Stimulated activated effector memory CD8-positive, alpha-beta T cell treated with anti-CD3 and anti-CD28 coated beads, Interleukin-12 subunit alpha, Interleukin-12 subunit beta, amount 100 ng/mL, for 72 hours (primary cell): ENCODE measurements around the gene SLC36A1.
A peak's percentile ranks its signal among the peaks of the same experiment; 100 is the strongest.

Source experiments
- ATAC-seq: fragments of 150-1000 bp; cut with Tn5 transposase; 2 replicates; pipeline ENCODE4 v1.10.0; 2021
- DNase-seq, 2 donors: peaks; one replicate each; pipeline ENCODE4 v3.0.0; 2021 to 2022; ENCODE audit warnings: low spot score in 2 of 2
- H3K27ac Mint-ChIP-seq: one replicate; pipeline ENCODE4 v1.8.0; 2022; ENCODE audit warnings: mild to moderate bottlenecking, mixed read lengths
- H3K36me3 Mint-ChIP-seq: one replicate; pipeline ENCODE4 v1.8.0; 2022; ENCODE audit warnings: mild to moderate bottlenecking, mixed read lengths
- H3K4me1 Mint-ChIP-seq: one replicate; pipeline ENCODE4 v1.8.0; 2022; ENCODE audit warnings: mixed read lengths
- H3K4me3 Mint-ChIP-seq: one replicate; pipeline ENCODE4 v1.8.0; 2022; ENCODE audit warnings: mild to moderate bottlenecking, mixed read lengths
- H3K9me3 Mint-ChIP-seq: one replicate; pipeline ENCODE4 v1.8.0; 2022; ENCODE audit warnings: mixed read lengths

The SLC36A1 gene

GRCh38 chr5:151464101-151464500 is 16.7 kb downstream of the SLC36A1 start:
- Mint-ChIP-seq H3K4me1 (no peaks in the 10 kb centered on the region), H3K36me3 (peaks cover 19% of the 10 kb centered on the region), H3K4me3 (no peak overlapping the region), H3K9me3 (no peaks in the 10 kb centered on the region), H3K27ac (no peak overlapping the region)
- peak in 1 of 2 donors; percentile 8 for DNase-seq
- ATAC-seq: no peak

GRCh38 chr5:151465476-151465875 is 18.1 kb downstream of the SLC36A1 start:
- no peak overlapping the region for H3K4me3 Mint-ChIP-seq
- H3K4me1 Mint-ChIP-seq: no peaks in the 10 kb centered on the region
- no peak for ATAC-seq
- no peak overlapping the region for H3K27ac Mint-ChIP-seq
- no peaks in the 10 kb centered on the region for H3K9me3 Mint-ChIP-seq
- DNase-seq: peak in 1 of 2 donors; percentile 4
- peaks cover 22% of the 10 kb centered on the region for H3K36me3 Mint-ChIP-seq

- H3K27ac Mint-ChIP-seq: no peak overlapping the region
Measured at GRCh38 chr5:151467576-151467975, 20.2 kb downstream of the SLC36A1 start.

GRCh38 chr5:151469386-151469785 is 22.0 kb downstream of the SLC36A1 start:
- ATAC-seq (no peak), DNase-seq (no peak)
- Mint-ChIP-seq H3K4me3 (no peak overlapping the region), H3K27ac (no peak overlapping the region), H3K36me3 (peaks cover 31% of the 10 kb centered on the region), H3K4me1 (no peaks in the 10 kb centered on the region), H3K9me3 (no peaks in the 10 kb centered on the region)

More at GRCh38 chr5:151467576-151467975, 20.2 kb downstream of the SLC36A1 start:
- DNase-seq (no peak), ATAC-seq (no peak)
- Mint-ChIP-seq H3K9me3 (no peaks in the 10 kb centered on the region), H3K36me3 (peaks cover 22% of the 10 kb centered on the region), H3K4me1 (no peaks in the 10 kb centered on the region), H3K4me3 (no peak overlapping the region)

GRCh38 chr5:151469992-151470391 is 22.6 kb downstream of the SLC36A1 start:
- no peaks in the 10 kb centered on the region for H3K4me1 Mint-ChIP-seq
- H3K27ac Mint-ChIP-seq: no peak overlapping the region
- H3K9me3 Mint-ChIP-seq: no peaks in the 10 kb centered on the region
- H3K4me3 Mint-ChIP-seq: no peak overlapping the region
- H3K36me3 Mint-ChIP-seq: peaks cover 31% of the 10 kb centered on the region
- DNase-seq: no peak
- ATAC-seq: no peak

GRCh38 chr5:151470439-151470838 is 23.0 kb downstream of the SLC36A1 start:
- H3K4me3 Mint-ChIP-seq: no peak overlapping the region
- peaks cover 30% of the 10 kb centered on the region for H3K36me3 Mint-ChIP-seq
- no peak overlapping the region for H3K27ac Mint-ChIP-seq
- ATAC-seq (no peak), DNase-seq (no peak)
- no peaks in the 10 kb centered on the region for H3K9me3 Mint-ChIP-seq
- H3K4me1 Mint-ChIP-seq: no peaks in the 10 kb centered on the region

- Mint-ChIP-seq H3K27ac (no peak overlapping the region), H3K9me3 (no peaks in the 10 kb centered on the region), H3K36me3 (peaks cover 29% of the 10 kb centered on the region), H3K4me3 (no peak overlapping the region), H3K4me1 (no peaks in the 10 kb centered on the region)
- DNase-seq (no peak), ATAC-seq (no peak)
Measured at GRCh38 chr5:151471276-151471675, 23.9 kb downstream of the SLC36A1 start.

GRCh38 chr5:151474799-151475198 is 27.4 kb downstream of the SLC36A1 start:
- Mint-ChIP-seq H3K4me1 (no peaks in the 10 kb centered on the region), H3K36me3 (peaks cover 22% of the 10 kb centered on the region), H3K9me3 (no peaks in the 10 kb centered on the region), H3K27ac (no peak overlapping the region), H3K4me3 (no peak overlapping the region)
- no peak for DNase-seq
- ATAC-seq: no peak

GRCh38 chr5:151475388-151475787 is 28.0 kb downstream of the SLC36A1 start:
- Mint-ChIP-seq H3K36me3 (peaks cover 28% of the 10 kb centered on the region), H3K27ac (peak overlapping the region; percentile 21), H3K4me1 (no peaks in the 10 kb centered on the region), H3K9me3 (no peaks in the 10 kb centered on the region), H3K4me3 (no peak overlapping the region)
- no peak for DNase-seq
- ATAC-seq: no peak

- H3K4me1 Mint-ChIP-seq: no peaks in the 10 kb centered on the region
- ATAC-seq: no peak
- no peak for DNase-seq
- H3K36me3 Mint-ChIP-seq: peaks cover 29% of the 10 kb centered on the region
- no peaks in the 10 kb centered on the region for H3K9me3 Mint-ChIP-seq
- no peak overlapping the region for H3K27ac Mint-ChIP-seq
- H3K4me3 Mint-ChIP-seq: no peak overlapping the region
Measured at GRCh38 chr5:151476016-151476415, 28.6 kb downstream of the SLC36A1 start.

- Mint-ChIP-seq H3K4me1 (no peaks in the 10 kb centered on the region), H3K27ac (no peak overlapping the region), H3K36me3 (peaks cover 36% of the 10 kb centered on the region), H3K4me3 (no peak overlapping the region), H3K9me3 (no peaks in the 10 kb centered on the region)
- no peak for DNase-seq
- ATAC-seq: no peak
Measured at GRCh38 chr5:151477101-151477500, 29.7 kb downstream of the SLC36A1 start.

GRCh38 chr5:151480384-151481293 is 33.2 kb downstream of the SLC36A1 start:
- ATAC-seq: no peak
- Mint-ChIP-seq H3K4me1 (no peaks in the 10 kb centered on the region), H3K4me3 (no peak overlapping the region), H3K9me3 (no peaks in the 10 kb centered on the region), H3K36me3 (peaks cover 27% of the 10 kb centered on the region), H3K27ac (no peak overlapping the region)
- DNase-seq: no peak

GRCh38 chr5:151483176-151483575 is 35.8 kb downstream of the SLC36A1 start:
- DNase-seq: no peak
- ATAC-seq: no peak
- H3K36me3 Mint-ChIP-seq: peaks cover 15% of the 10 kb centered on the region
- no peak overlapping the region for H3K4me3 Mint-ChIP-seq
- no peaks in the 10 kb centered on the region for H3K9me3 Mint-ChIP-seq
- H3K4me1 Mint-ChIP-seq: no peaks in the 10 kb centered on the region
- no peak overlapping the region for H3K27ac Mint-ChIP-seq

GRCh38 chr5:151483647-151484046 is 36.2 kb downstream of the SLC36A1 start:
- Mint-ChIP-seq H3K36me3 (peaks cover 15% of the 10 kb centered on the region), H3K4me3 (no peak overlapping the region), H3K9me3 (no peaks in the 10 kb centered on the region), H3K4me1 (no peaks in the 10 kb centered on the region), H3K27ac (no peak overlapping the region)
- DNase-seq (no peak), ATAC-seq (no peak)

- H3K36me3 Mint-ChIP-seq: no peaks in the 10 kb centered on the region
- no peaks in the 10 kb centered on the region for H3K4me1 Mint-ChIP-seq
- DNase-seq: no peak
- no peak for ATAC-seq
- H3K9me3 Mint-ChIP-seq: no peaks in the 10 kb centered on the region
- no peak overlapping the region for H3K4me3 Mint-ChIP-seq
- H3K27ac Mint-ChIP-seq: peak overlapping the region; percentile 61
Measured at GRCh38 chr5:151487544-151487943, 40.1 kb downstream of the SLC36A1 start.

- H3K9me3 Mint-ChIP-seq: no peaks in the 10 kb centered on the region
- H3K27ac Mint-ChIP-seq: peak overlapping the region; percentile 24
- no peak for DNase-seq
- no peak for ATAC-seq
- no peaks in the 10 kb centered on the region for H3K36me3 Mint-ChIP-seq
- no peak overlapping the region for H3K4me3 Mint-ChIP-seq
- no peaks in the 10 kb centered on the region for H3K4me1 Mint-ChIP-seq
Measured at GRCh38 chr5:151490627-151491026, 43.2 kb downstream of the SLC36A1 start.
